ENCODE data around the gene SDK1.

SDK1 gene

GRCh38 chr7:3895341-3896116 lies 594.5 kb downstream of the SDK1 start:
- no peak overlapping the region for H3K4me3 Mint-ChIP-seq
- peaks cover 20% of the 10 kb centered on the region for H3K27me3 Mint-ChIP-seq
- no peaks in the 10 kb centered on the region for H3K36me3 Mint-ChIP-seq (ENCODE audit: low read depth)
- no peaks in the 10 kb centered on the region for H3K9me3 Mint-ChIP-seq
- H3K4me1 Mint-ChIP-seq (ENCODE audit: low read depth), result peaks cover 5% of the 10 kb centered on the region
- intact Hi-C loops (cut with micrococcal nuclease), result no loop called here
- no peak overlapping the region for H3K27ac Mint-ChIP-seq

- H3K4me1 Mint-ChIP-seq (ENCODE audit: low read depth), result peaks cover 5% of the 10 kb centered on the region
- intact Hi-C loops (cut with micrococcal nuclease), result no loop called here
- no peak overlapping the region for H3K27ac Mint-ChIP-seq
- peaks cover 20% of the 10 kb centered on the region for H3K27me3 Mint-ChIP-seq
- H3K9me3 Mint-ChIP-seq, result no peaks in the 10 kb centered on the region
- no peaks in the 10 kb centered on the region for H3K36me3 Mint-ChIP-seq (ENCODE audit: low read depth)
- H3K4me3 Mint-ChIP-seq, result no peak overlapping the region
Measured at GRCh38 chr7:3896169-3896765, 595.2 kb downstream of the SDK1 start.

GRCh38 chr7:3897430-3898372 lies 596.6 kb downstream of the SDK1 start:
- no peak overlapping the region for H3K27ac Mint-ChIP-seq

GRCh38 chr7:3899559-3899991 lies 598.5 kb downstream of the SDK1 start:
- Mint-ChIP-seq H3K27me3 (peaks cover 8% of the 10 kb centered on the region), H3K27ac (no peak overlapping the region), H3K4me1 (ENCODE audit: low read depth) (no peaks in the 10 kb centered on the region), H3K36me3 (ENCODE audit: low read depth) (no peaks in the 10 kb centered on the region), H3K9me3 (no peaks in the 10 kb centered on the region), H3K4me3 (no peak overlapping the region)
- intact Hi-C loops (cut with micrococcal nuclease), result no loop called here

More at GRCh38 chr7:3897430-3898372, 596.6 kb downstream of the SDK1 start:
- intact Hi-C loops (cut with micrococcal nuclease), result no loop called here
- no peaks in the 10 kb centered on the region for H3K36me3 Mint-ChIP-seq (ENCODE audit: low read depth)
- H3K9me3 Mint-ChIP-seq, result no peaks in the 10 kb centered on the region
- H3K27me3 Mint-ChIP-seq, result peaks cover 13% of the 10 kb centered on the region
- H3K4me1 Mint-ChIP-seq (ENCODE audit: low read depth), result peaks cover 3% of the 10 kb centered on the region
- no peak overlapping the region for H3K4me3 Mint-ChIP-seq

- H3K4me1 Mint-ChIP-seq (ENCODE audit: low read depth), result no peaks in the 10 kb centered on the region
- H3K4me3 Mint-ChIP-seq, result no peak overlapping the region
- H3K27ac Mint-ChIP-seq, result no peak overlapping the region
- intact Hi-C loops (cut with micrococcal nuclease), result no loop called here
- no peaks in the 10 kb centered on the region for H3K36me3 Mint-ChIP-seq (ENCODE audit: low read depth)
- peaks cover 2% of the 10 kb centered on the region for H3K27me3 Mint-ChIP-seq
- peaks cover 7% of the 10 kb centered on the region for H3K9me3 Mint-ChIP-seq
Measured at GRCh38 chr7:3908153-3908552, 607.1 kb downstream of the SDK1 start.

- Mint-ChIP-seq H3K27me3 (peaks cover 2% of the 10 kb centered on the region), H3K4me1 (ENCODE audit: low read depth) (no peaks in the 10 kb centered on the region), H3K9me3 (peaks cover 7% of the 10 kb centered on the region), H3K4me3 (no peak overlapping the region), H3K27ac (no peak overlapping the region), H3K36me3 (ENCODE audit: low read depth) (no peaks in the 10 kb centered on the region)
- intact Hi-C loops (cut with micrococcal nuclease), result no loop called here
Measured at GRCh38 chr7:3909128-3909527, 608.1 kb downstream of the SDK1 start.

- H3K27me3 Mint-ChIP-seq, result peaks cover 2% of the 10 kb centered on the region
- no peaks in the 10 kb centered on the region for H3K36me3 Mint-ChIP-seq (ENCODE audit: low read depth)
- H3K27ac Mint-ChIP-seq, result no peak overlapping the region
- intact Hi-C loops (cut with micrococcal nuclease), result no loop called here
- no peak overlapping the region for H3K4me3 Mint-ChIP-seq
- H3K4me1 Mint-ChIP-seq (ENCODE audit: low read depth), result no peaks in the 10 kb centered on the region
- peaks cover 7% of the 10 kb centered on the region for H3K9me3 Mint-ChIP-seq
Measured at GRCh38 chr7:3910054-3910453, 609.0 kb downstream of the SDK1 start.

- Mint-ChIP-seq H3K4me3 (no peak overlapping the region), H3K9me3 (peaks cover 7% of the 10 kb centered on the region), H3K27me3 (no peaks in the 10 kb centered on the region), H3K4me1 (ENCODE audit: low read depth) (no peaks in the 10 kb centered on the region), H3K36me3 (ENCODE audit: low read depth) (no peaks in the 10 kb centered on the region), H3K27ac (no peak overlapping the region)
- intact Hi-C loops (cut with micrococcal nuclease), result no loop called here
Measured at GRCh38 chr7:3911685-3912084, 610.6 kb downstream of the SDK1 start.

GRCh38 chr7:3912291-3912690 lies 611.2 kb downstream of the SDK1 start:
- H3K27ac Mint-ChIP-seq, result no peak overlapping the region
- peaks cover 7% of the 10 kb centered on the region for H3K9me3 Mint-ChIP-seq
- no peaks in the 10 kb centered on the region for H3K27me3 Mint-ChIP-seq

GRCh38 chr7:3914051-3914775 lies 613.2 kb downstream of the SDK1 start:
- Mint-ChIP-seq H3K27me3 (no peaks in the 10 kb centered on the region), H3K4me1 (ENCODE audit: low read depth) (no peaks in the 10 kb centered on the region), H3K9me3 (peaks cover 7% of the 10 kb centered on the region), H3K4me3 (no peak overlapping the region), H3K27ac (no peak overlapping the region), H3K36me3 (ENCODE audit: low read depth) (no peaks in the 10 kb centered on the region)
- intact Hi-C loops (cut with micrococcal nuclease), result no loop called here

More at GRCh38 chr7:3912291-3912690, 611.2 kb downstream of the SDK1 start:
- H3K36me3 Mint-ChIP-seq (ENCODE audit: low read depth), result no peaks in the 10 kb centered on the region
- H3K4me1 Mint-ChIP-seq (ENCODE audit: low read depth), result no peaks in the 10 kb centered on the region
- no peak overlapping the region for H3K4me3 Mint-ChIP-seq
- intact Hi-C loops (cut with micrococcal nuclease), result no loop called here

- H3K4me1 Mint-ChIP-seq (ENCODE audit: low read depth), result no peaks in the 10 kb centered on the region
- intact Hi-C loops (cut with micrococcal nuclease), result no loop called here
- H3K27me3 Mint-ChIP-seq, result no peaks in the 10 kb centered on the region
Measured at GRCh38 chr7:3915337-3915878, 614.4 kb downstream of the SDK1 start.

GRCh38 chr7:3916146-3916545 lies 615.1 kb downstream of the SDK1 start:
- Mint-ChIP-seq H3K4me3 (no peak overlapping the region), H3K9me3 (peaks cover 7% of the 10 kb centered on the region), H3K4me1 (ENCODE audit: low read depth) (no peaks in the 10 kb centered on the region), H3K27ac (no peak overlapping the region), H3K27me3 (no peaks in the 10 kb centered on the region), H3K36me3 (ENCODE audit: low read depth) (no peaks in the 10 kb centered on the region)
- intact Hi-C loops (cut with micrococcal nuclease), result no loop called here

More at GRCh38 chr7:3915337-3915878, 614.4 kb downstream of the SDK1 start:
- no peaks in the 10 kb centered on the region for H3K36me3 Mint-ChIP-seq (ENCODE audit: low read depth)
- no peak overlapping the region for H3K27ac Mint-ChIP-seq
- no peak overlapping the region for H3K4me3 Mint-ChIP-seq
- H3K9me3 Mint-ChIP-seq, result peaks cover 7% of the 10 kb centered on the region

GRCh38 chr7:3917436-3917835 lies 616.4 kb downstream of the SDK1 start:
- Mint-ChIP-seq H3K4me3 (no peak overlapping the region), H3K4me1 (ENCODE audit: low read depth) (no peaks in the 10 kb centered on the region), H3K36me3 (ENCODE audit: low read depth) (no peaks in the 10 kb centered on the region), H3K27ac (no peak overlapping the region), H3K9me3 (no peaks in the 10 kb centered on the region), H3K27me3 (no peaks in the 10 kb centered on the region)
- intact Hi-C loops (cut with micrococcal nuclease), result no loop called here
